GM18868 (cell line): ENCODE results near the gene SDC3.
"Not testable (repeated sequence)": the region's sequence is repeated elsewhere in the genome, so short reads cannot be mapped to it uniquely, and the experiment has no call there.

Experiments
- ATAC-seq: cut with Tn5 transposase; IDR thresholded peaks from one replicate; pipeline ENCODE4 v1.9.1; 2021; ENCODE audit warnings: mild to moderate bottlenecking, moderate library complexity; ENCODE audit not compliant: unreplicated experiment

Gene SDC3

DNA sequence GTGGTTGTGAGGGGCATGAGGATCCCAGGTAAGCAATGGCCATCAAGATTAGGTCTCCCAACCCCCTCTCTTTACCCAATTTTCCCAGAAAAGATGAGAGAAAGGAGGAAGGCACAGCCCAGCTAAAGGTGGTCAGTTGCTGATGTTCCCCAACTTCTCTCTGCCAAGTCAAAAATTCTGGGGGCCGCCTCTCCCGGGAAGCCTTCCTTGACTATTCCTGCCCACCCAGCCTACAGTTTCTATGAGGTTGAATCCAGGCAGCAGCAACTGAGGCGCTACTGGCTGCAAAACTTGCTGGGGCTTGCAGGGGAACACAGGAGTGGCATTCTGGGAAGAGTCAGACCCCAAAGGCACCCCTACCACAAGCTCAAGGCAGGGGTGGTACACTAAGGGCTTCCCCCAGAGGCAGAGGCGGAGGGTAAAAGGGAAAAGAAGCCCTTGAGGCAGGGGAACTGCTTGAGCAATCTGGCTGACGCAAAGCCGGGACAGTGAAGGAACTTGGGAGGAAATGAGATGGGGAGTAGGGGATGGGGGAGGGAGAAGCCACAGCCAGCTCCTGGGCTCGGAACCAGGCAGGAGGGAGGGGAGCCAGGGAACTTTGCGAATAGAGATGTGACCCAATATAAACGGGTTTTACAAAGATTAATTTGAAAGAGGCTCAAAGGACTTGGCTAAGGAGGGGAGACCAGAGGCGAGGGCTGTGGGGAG lies 31.2 kb downstream of the SDC3 start:
- ATAC-seq: no peak

DNA sequence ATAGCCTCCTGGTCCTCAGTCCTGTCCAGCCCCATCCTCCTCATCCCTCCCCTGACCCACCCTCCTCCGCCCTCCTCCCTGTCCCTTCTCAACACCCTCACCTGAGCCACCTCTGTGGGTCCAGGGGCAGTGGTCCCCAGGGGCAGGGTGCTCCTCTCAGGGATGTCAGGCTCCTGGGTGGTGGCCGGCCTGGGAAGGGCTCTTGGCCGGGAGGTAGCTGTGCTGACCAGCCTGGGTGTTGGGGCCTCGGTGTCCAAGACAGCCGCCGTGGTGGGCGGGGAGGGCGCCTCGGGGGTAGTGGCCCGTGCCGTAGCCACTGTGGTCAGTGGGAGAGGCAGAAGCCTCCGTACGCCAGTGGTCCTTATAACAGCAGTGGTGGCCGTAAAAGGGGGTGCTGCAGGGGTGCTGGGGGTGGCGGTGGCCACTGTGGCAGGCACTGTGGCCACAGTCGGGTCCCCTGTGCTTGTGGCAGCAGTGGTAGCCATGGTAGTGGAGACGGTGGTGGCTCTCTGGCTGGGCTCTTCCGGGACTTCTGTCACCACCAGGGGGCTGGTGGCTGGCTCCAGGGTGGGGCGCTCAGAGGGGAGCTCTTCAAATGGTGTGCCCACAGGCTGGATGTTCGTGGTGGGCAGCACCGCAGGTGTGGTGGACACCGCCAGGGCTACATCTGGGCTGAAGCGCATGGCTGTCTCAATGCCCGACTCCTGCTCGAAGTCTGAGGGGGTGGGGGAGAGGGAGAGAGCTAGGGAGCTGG lies 31.9 kb downstream of the SDC3 start:
- ATAC-seq: no peak

DNA sequence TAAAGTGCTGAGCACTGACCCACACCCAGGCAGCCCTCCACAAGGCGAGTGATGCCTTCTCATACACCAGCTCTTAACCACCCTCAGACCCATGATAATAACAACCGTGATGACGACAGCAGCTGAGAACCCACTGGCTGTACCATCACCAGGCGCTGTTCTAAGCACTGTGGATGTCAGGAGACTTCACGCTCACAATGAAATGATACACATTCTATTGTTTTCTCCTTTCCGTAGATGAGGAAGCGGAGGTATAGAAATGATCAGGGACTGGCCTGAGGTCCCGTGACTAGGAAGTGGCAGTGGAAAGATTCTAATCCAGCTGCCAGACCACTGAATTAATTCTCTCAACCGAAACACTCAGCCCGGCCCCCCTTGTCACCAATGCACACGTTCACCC lies 32.6 kb downstream of the SDC3 start:
- no peak for ATAC-seq

DNA sequence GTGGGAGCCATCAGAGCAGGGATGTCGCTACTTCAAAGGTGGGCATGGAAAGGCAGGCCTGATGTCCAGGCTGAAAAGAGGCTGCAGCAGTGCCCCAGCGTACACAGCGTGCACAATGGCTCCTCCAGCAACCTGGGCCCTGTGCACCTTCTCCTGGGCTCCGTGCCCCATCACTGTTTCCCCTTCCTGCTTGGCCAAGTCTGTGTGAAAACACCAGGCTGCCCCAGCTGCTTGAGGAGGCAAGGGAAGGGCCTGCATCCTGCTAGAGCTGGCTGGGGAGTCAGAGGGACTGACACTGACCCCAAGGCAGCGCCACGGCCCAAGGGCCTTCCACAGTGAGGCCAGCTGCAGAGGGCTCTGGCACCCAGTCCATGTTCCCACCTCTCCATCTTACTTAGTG lies 33.4 kb downstream of the SDC3 start:
- ATAC-seq: no peak

DNA sequence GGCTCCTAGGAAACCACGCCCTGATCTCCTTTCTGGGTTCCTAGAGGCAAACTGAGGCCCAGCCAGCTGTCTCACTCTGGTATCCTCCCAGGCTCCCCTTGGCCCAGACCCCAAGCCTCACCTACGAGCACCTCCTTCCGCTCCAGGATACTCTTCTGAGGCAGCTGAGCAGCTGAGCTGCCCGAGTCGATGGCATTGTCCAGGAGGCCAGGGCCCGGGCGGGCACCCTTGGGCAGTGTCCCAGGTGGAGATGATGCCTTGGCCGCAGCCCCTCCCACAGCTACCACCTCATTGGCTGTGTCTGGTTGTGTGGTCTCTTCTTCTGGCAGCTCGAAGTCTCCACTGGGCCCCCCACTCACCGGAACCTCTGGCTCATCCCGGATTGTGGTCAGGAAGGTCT lies 34.4 kb downstream of the SDC3 start:
- no peak for ATAC-seq

DNA sequence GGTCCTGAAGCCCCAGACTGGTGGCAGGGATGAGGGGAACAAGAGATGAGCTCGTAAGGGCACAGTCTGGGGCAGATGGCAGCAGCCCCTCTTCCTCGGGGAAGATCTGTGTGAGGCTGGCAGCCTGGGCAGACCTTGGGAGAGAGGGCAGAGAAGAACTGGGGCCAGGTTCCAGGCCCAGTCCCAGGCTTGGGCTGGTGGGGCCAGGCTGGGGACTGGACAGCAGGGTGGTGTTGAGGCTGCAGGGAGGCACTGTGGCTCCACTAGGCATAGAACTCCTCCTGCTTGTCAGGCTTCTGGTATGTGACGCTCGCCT lies 35.7 kb downstream of the SDC3 start:
- ATAC-seq: no peak

DNA sequence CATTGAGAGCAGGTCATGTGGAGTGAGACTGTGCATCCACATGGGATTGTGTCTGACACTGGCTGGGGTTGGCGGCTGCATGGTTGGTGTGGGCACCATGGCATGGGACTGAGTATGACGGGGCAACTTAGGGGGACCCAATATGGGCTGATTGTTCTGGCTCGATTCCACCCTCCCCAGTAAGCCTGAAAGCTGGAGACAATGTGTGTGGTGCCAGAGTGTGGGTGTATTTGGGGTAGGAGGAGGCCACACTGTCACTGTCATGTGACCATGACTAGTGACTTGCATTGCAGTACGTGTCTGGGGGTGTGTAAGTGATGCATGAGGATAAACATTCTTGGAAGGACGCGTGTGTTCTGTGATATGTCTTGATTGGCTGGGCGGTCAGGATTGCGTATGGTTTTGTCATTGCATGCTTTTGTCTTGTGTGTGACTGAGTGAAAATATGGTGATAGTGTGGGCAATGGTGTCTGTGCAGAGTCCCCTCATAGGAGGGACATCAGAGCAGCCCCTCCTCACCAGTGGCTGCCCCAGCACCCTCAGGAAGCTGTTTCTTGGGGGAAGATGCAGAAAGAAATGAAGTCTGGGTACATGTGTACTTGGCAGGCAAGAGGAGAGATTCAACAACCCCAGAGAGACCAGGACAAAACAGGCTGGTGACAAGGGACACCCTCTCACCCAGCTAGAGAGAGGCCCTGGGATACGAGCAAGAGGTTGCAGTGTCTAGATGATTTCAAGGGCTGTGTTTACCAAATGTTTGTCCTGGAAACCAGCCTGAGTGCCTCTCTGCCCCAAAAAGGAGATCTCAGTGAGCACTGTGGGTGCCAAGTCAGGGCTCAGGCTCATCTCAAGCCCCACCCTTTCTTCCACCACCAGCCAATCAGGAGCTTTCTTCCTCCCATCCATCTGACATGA lies 36.3 kb downstream of the SDC3 start:
- ATAC-seq: no peak

DNA sequence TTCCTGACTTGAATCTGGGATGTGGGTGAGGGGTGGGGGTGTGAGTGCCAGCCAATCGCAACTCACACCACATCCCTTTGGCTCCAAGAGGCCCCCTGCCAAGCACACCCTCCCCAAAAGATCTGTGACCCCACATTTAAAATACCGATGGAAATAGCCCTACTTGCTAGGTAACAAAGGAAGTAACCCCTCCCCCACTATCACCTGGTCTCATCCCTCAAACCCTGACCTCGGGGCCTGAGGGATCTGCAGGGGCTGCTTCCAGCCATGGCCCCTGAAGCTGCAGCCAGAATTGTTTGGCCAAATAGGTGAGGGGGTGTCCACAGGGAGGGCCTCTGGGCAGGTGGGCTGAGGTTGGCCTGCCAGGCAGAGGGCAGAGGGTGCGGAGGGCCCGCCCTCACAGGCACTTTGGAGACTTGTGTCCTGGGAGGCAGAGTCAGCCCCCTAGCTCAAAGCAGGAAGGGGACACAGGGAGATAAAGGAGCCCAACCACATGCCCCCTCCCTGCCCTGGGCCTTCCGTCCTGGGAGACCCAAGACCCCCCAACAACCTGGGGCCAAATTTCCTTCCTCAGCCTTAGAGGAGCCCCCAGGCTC lies 37.2 kb downstream of the SDC3 start:
- ATAC-seq: no peak

DNA sequence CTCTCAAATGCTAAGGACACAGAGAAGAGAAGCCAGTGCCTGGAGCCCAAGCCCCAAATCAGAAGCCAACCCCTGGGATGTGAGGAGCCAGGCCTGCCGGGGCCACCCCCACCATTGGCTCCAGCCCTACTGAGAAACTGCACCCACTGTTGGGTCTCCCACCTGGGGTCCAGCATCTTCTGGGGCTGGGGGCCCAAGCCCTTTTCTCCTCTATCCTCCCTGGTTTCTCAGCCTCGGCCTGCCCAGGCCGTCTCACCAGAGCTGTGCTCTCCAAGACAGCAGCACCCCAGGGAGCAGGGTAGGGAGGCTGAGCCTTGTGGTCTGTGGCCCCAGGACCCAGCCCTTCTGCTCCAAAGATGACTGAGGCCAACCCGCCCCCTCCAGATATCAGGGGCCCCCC lies 37.9 kb downstream of the SDC3 start:
- no peak for ATAC-seq

DNA sequence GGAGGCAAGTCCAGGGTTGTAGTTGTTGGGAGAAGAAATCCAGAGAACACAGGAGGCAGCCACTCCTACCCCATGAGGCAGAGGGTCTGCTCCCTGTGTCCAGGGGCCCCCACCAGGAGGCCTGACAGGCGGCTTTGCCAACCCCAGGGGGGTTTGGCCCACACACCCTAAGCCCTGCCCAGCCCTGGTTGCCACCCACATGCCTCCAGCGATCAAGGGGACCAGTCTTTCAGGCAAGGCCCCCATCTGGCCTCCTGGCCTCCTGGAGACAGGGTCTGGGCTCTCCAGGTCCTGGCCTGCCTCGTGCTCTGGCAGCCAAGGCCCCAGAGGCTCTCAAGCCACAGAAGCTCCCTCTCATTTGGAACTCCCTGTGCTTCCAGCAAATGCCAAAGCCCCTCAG lies 38.5 kb downstream of the SDC3 start:
- no peak for ATAC-seq

DNA sequence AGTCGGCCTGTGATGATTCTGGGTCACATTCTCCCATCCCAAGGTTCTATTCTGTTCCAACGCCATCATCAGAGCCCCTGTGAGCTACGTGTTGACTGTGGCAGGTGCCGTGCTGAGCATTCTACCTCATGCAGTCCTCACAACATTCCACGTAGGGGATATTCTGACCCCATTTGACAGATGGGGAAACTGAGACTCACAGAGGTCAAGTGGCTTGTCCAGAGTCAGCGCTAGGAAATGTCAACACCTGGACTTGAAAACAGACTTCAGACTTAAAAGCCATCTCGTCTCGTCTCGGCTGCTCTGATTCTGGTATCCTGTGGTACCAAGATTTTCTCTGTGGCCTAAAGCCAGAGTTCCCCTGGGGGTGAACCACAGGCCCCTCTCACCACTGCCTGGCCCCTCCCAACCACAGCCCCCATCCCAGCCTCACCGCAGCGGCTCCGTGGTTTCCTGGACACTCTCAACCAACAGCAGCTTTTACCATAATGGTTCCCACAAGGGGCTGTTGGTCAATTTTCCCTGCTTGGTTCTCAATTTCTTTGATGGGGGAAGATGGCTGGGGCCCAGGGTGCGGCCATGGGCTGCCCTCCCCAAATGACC lies 39.6 kb downstream of the SDC3 start:
- ATAC-seq: no peak

DNA sequence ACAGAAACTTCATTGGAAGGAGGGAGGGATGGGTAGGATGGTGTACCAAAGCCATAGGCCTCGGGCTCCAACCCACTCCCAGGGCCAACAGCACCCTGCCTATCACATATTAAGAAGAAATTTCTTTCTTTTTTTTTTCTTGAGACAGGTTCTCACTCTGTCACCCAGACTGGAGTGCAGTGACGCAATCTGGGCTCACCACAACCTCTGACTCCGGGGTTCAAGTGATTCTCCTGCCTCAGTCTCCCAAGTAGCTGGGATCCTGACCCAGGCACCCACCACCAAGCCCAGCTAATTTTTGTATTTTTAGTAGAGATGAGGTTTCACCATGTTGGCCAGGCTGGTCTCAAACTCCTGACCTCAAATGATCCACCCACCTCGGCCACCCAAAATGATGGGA lies 40.5 kb downstream of the SDC3 start:
- ATAC-seq: not testable (repeated sequence)

DNA sequence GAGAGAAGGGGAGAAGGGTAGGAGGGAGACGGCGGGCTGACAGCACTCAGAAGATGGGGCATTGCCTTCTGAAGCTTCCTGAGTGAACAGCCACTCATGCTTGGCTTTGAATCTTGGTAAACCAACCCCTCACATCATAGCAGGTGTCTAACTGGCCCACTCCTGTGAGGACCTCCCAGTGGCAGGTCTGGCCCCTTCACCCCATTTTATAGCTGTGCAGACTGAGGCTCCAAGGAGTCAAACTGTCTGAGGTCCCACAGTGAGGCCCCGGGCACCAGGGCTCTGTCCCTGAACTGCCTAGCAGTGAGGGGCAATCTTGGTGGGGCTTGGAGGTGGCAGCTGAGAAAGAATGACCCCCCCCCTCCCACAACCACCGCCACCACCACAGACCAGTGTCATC lies 41.0 kb downstream of the SDC3 start:
- no peak for ATAC-seq

DNA sequence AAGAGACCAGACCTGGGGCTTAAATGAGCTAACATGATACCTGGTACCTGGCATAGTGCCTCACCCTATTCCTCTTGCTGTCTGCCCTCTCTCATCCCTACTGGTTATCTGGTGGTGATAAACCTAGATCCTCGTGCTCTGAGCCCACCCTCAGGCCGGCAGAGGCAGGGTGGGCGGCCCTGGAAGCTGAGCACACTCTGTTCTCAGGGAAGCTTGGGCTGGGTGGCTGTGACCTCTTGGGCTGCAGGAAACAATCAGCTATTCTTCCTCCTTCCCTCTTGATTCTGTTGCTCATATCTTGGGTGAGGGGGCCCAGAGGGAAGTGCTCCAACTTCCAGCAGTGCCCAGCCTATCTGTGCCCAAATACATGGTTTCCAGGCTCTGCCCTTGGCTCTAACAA lies 42.0 kb downstream of the SDC3 start:
- no peak for ATAC-seq

DNA sequence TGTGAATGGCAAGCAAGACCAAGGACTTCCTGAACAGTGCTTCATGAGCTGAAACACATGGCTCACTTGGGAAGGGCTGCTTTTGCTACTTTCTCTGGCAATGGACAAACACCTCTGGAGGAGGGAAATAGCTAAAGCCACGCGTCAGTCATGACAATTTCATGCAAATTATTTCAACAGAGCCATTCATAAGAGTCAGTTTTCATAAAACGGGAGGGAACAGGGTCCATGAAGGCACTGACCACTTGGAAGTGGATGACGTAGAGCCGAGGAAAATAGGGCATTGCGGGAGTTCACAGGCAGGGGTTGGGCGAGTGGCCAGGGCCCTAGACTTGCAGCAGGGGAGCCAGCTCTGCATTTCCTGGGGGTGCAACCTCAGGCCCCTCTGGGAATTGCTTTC lies 43.9 kb downstream of the SDC3 start:
- no peak for ATAC-seq

DNA sequence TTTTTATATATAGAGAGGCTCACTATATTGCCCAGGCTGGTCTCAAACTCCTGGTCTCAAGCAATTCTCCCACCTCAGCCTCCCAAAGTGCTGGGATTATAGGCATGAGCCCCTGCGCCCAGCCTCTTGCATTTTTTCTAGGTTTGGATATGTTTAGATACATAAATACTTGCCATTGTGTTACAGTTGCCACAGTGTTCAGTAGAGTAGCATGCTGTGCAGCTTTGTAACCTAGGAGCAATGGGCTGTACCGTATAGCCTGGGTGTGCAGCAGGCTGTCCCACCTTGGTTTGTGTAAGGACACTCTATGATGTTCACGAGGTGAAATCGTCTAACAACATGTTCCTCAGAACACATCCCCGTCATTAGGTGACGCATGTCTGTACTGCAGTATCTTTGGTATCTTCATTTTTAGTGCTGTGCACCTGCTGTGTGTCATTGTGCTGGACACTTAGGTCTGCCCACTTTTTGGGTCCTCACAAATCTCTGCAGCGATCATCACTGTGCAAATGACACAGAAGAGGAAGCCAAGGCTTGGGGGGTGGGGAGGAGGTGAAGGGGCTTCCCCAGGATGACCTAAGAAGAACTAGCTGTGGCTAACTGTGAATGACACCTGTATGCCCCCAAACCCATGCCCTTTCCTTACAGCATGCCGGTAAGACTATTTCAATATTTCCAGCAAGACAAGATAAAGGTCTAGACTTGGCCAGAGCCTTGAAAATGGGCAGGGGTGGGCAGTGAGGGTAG lies 44.5 kb downstream of the SDC3 start:
- no peak for ATAC-seq

DNA sequence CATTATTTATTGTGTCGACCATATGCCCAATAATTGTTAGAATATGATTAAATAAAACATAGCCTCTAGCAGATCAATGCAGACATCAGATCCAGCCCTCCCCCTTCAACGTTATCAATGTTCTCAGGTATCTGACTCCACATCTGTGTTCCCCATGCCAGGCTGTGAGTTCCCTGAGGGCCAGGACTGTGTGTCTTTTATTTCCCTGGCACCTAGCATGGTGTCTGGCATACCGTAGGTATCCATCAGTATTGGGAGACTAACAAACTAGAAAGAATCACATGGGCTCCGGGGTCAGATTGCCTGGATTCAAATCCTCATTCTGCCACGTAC lies 48.3 kb downstream of the SDC3 start:
- ATAC-seq: no peak

DNA sequence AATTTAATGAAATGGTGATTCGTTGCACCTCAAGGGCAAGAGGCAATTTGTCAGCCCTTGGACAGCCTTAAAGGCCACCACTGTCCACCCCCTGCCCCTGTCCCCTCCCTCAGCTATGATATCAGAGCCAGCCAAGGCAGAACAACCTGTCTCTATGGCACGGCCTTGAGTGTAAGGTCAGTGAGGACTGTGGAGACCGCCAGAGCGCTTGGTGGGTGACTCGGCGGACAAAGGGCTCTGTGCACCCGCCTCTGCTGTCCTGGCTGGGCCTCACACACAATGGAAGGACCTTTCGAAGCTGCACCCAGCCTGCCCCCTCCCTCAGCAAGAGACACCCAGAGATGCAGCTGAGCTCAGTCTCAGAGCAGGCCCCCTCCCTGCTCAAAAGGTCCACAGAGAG lies 50.6 kb downstream of the SDC3 start:
- ATAC-seq: no peak

DNA sequence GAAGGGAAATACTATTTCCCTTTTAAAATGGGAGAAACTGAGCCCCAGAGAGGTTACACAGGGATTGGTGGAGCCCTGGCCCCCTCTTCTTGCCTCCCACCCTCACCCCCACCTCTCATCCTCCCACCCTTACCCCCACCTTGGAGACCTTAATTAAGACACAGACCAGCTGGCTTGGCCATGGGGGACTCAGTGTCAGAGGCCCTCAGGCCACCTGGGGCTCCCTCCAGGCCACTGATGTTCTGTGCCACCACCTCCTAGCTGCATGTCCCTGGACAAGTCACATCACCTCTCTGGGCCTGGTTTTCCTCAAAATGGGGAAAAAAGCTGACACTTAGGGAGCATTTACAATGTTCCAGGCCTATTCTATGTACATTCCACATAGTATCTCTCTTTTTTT lies 51.5 kb downstream of the SDC3 start:
- ATAC-seq: no peak

DNA sequence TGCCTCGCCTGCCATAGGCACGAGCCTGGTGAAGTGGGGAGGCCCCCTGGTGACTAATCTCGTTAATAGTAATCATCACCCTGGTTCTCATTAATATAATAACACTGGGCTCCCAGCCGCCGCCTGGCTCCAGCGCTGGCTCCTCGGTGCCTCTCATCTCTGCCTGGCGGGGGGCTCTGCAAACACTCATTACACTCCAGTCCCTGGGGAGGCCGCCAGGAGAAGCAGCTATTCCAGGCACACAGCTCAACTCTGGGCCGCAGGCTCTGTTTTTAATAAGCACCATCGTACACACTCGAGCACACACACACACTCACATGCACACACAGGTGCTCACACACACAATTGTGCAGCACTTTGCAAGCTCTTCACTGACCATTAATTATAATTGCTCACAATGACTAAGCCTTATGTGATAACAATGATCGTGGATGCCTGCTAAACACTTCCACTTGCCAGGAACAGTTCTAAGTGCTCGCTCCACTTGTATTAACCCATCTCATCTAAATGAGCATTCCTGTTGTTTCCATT lies 52.2 kb downstream of the SDC3 start:
- no peak for ATAC-seq
